ENCODE data around the gene KIAA1143. TPM values are rescaled to one million over a fixed set of nuclear protein-coding genes. Genes with fewer than 3 reads are reported as not detected.

KIAA1143 gene
- total RNA-seq, 2 donors from 2014 or later = 10.5 to 13.7 TPM

DNA sequence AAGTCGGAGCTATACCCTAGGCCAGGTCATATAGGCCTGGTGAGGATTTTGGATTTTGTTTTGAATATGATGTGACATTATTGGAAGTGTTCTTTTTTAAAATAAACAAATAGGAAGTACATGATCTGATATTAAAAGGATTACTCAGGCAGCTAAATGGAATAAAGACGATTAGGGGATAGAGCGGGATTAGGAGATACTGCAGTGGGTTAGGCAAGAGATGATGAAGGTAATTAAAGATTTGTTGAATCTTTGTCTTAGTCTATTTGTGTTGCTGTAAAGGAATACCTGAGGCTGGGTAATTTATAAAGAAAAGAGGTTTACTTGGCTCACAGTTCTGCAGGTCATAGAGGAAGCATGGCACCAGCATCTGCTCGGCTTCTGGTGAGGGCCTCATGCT is 21.5 kb upstream of the KIAA1143 start:
- H3K36me3 ChIP-seq (replicated peaks in 1 of 2; ENCODE audit: insufficient read depth in 1 of 2, low read depth in 2 of 2) = no peaks in the 10 kb centered on the region
- no peaks in the 10 kb centered on the region for H3K9me3 ChIP-seq
- no peaks in the 10 kb centered on the region for H3K4me1 ChIP-seq
- H3K27me3 ChIP-seq = no peaks in the 10 kb centered on the region
- no peak for TF ChIP-seq POLR2A (IDR thresholded peaks at IDR 0.05)
- TF ChIP-seq, protein P1, sequence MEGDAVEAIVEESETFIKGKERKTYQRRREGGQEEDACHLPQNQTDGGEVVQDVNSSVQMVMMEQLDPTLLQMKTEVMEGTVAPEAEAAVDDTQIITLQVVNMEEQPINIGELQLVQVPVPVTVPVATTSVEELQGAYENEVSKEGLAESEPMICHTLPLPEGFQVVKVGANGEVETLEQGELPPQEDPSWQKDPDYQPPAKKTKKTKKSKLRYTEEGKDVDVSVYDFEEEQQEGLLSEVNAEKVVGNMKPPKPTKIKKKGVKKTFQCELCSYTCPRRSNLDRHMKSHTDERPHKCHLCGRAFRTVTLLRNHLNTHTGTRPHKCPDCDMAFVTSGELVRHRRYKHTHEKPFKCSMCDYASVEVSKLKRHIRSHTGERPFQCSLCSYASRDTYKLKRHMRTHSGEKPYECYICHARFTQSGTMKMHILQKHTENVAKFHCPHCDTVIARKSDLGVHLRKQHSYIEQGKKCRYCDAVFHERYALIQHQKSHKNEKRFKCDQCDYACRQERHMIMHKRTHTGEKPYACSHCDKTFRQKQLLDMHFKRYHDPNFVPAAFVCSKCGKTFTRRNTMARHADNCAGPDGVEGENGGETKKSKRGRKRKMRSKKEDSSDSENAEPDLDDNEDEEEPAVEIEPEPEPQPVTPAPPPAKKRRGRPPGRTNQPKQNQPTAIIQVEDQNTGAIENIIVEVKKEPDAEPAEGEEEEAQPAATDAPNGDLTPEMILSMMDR (IDR thresholded peaks at IDR 0.05) = no peak
- H3K4me3 ChIP-seq = no peak overlapping the region
- DNase-seq = no peak
- ATAC-seq = no peak
- no peak overlapping the region for H3K27ac ChIP-seq
- 93 to 94% methylated on average over 4 of the region's 4 CpGs for WGBS, 2 donors
- intact Hi-C loops (cut with DNase I) = no loop called here

- no peak overlapping the region for H3K27ac ChIP-seq
- no peaks in the 10 kb centered on the region for H3K4me1 ChIP-seq
- no peak for DNase-seq
- H3K27me3 ChIP-seq = no peaks in the 10 kb centered on the region
- ATAC-seq = no peak
- H3K9me3 ChIP-seq = peaks cover 0 to 4% (median 0%) of the 10 kb centered on the region in 3 donors
- no peak overlapping the region for H3K4me3 ChIP-seq
- intact Hi-C loops (cut with DNase I) = no loop called here
- no peak for TF ChIP-seq POLR2A (IDR thresholded peaks at IDR 0.05)
- TF ChIP-seq, protein P1 (IDR thresholded peaks at IDR 0.05) = no peak
- no peaks in the 10 kb centered on the region for H3K36me3 ChIP-seq (replicated peaks in 1 of 2; ENCODE audit: insufficient read depth in 1 of 2, low read depth in 2 of 2)
- 94 to 100% methylated on average over 1 of the region's 1 CpG for WGBS, 2 donors
Measured at GRCh38 chr3:44772099-44772442, 10.7 kb upstream of the KIAA1143 start.

DNA sequence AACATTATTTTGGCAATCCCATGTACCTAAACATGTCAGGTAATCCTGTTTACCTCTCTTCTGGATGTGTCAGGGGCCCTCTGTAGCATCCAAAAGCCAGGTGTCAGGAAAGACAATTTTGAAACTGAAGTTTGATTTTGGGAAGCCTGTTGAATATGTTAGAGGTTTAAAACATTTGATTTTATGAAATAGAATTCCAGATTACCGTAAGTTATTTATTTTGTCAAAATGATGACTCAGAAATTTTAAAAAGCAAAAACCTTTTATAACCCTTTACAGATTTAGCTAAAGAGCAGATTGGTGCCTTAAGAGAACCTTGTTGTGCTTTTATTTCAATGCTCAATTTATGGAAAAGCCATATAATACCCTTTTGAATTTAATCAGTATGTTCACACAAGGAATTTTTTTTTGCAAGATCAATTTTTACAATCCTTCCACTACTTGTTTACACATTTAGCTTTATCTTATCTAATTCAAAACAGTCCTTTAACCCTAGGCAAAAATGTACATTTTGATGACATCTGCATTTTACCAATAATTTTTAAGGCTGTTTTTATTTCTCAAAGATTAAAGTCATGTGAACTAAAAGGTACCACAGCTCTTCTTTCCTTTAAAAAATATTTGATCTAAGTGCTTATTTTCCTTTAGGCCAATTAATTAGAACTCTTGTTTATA is 10.1 kb upstream of the KIAA1143 start:
- Histone ChIP-seq H3K4me1 (no peaks in the 10 kb centered on the region), H3K27me3 (no peaks in the 10 kb centered on the region), H3K4me3 (no peak overlapping the region), H3K36me3 (replicated peaks in 1 of 2; ENCODE audit: insufficient read depth in 1 of 2, low read depth in 2 of 2) (no peaks in the 10 kb centered on the region), H3K27ac (no peak overlapping the region), H3K9me3 (peaks cover 0 to 4% (median 0%) of the 10 kb centered on the region in 3 donors)
- WGBS, 2 donors = 100% methylated on average over 1 of the region's 1 CpG
- no peak for DNase-seq
- no peak for ATAC-seq
- TF ChIP-seq POLR2A (IDR thresholded peaks at IDR 0.05) = no peak
- intact Hi-C loops (cut with DNase I) = no loop called here

DNA sequence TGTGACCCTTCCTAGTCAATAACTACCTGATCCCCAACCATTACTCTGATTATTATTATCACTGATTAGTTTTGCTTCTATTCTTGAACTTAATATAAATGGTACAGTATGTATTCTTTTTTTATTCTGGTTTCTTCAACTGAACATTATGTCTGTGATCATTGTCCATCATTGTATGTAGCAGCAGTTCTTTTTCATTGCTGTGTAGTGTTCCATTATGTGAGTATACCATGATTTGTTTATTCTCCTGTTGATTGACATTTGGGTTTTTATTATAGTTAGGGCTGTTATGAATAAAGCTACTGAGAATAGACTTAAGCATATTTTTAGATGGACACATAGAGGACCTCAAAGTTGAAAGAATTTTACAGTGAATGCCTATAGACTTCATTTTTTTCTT is 2.8 kb upstream of the KIAA1143 start:
- H3K9me3 ChIP-seq = no peaks in the 10 kb centered on the region
- no peaks in the 10 kb centered on the region for H3K27me3 ChIP-seq
- intact Hi-C loops (cut with DNase I) = no loop called here
- no peak overlapping the region for H3K4me3 ChIP-seq
- ATAC-seq (no peak), DNase-seq (no peak)
- H3K36me3 ChIP-seq (replicated peaks in 1 of 2; ENCODE audit: insufficient read depth in 1 of 2, low read depth in 2 of 2) = no peaks in the 10 kb centered on the region
- H3K27ac ChIP-seq = no peak overlapping the region
- TF ChIP-seq, protein P1 (IDR thresholded peaks at IDR 0.05) = no peak
- no peak for TF ChIP-seq POLR2A (IDR thresholded peaks at IDR 0.05)
- peaks cover 12% of the 10 kb centered on the region for H3K4me1 ChIP-seq

DNA sequence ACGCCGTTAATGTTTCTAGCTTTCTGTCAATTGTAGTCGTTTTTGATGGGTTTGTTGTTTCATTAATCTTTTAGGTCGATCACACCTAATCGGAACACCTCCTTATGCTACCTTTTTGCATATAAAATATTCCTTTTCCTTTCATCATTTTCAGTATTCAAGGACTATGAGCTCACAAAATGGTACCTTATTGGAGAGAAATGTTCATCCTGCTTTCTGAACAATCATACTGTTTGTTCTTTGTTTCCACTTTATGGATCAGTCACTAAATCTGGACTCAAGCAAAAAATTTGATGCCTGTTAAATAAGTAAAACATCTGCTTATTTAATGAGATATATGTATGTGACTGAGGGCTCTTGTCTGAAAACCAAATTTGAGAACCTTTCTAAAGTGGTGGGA is 1.3 kb upstream of the KIAA1143 start:
- H3K27ac ChIP-seq = no peak overlapping the region
- TF ChIP-seq, protein P1 (IDR thresholded peaks at IDR 0.05) = no peak
- no peak for TF ChIP-seq POLR2A (IDR thresholded peaks at IDR 0.05)
- no peaks in the 10 kb centered on the region for H3K9me3 ChIP-seq
- H3K4me3 ChIP-seq = no peak overlapping the region
- peaks cover 12% of the 10 kb centered on the region for H3K4me1 ChIP-seq
- 21 to 33% methylated on average over 5 of the region's 5 CpGs for WGBS, 2 donors
- H3K36me3 ChIP-seq (replicated peaks in 1 of 2; ENCODE audit: insufficient read depth in 1 of 2, low read depth in 2 of 2) = no peaks in the 10 kb centered on the region
- ATAC-seq (no peak), DNase-seq (no peak)
- intact Hi-C loops (cut with DNase I) = no loop called here
- no peaks in the 10 kb centered on the region for H3K27me3 ChIP-seq

All from body of pancreas (tissue), 4 donors.